ENCODE results near the gene TAL2. TPM values are rescaled to one million over a fixed set of nuclear protein-coding genes. Genes with fewer than 3 reads are reported as not detected.
A peak's percentile ranks its signal among the peaks of the same experiment; 100 is the strongest.

The TAL2 gene
- total and polyA plus RNA-seq, 10 of the 15 experiments (the other 5 are each of a cell fraction or from before 2014, with no cell fraction given) = 0.16 to 0.51 (median 0.34) TPM; not detected in 1

- no peak for TF ChIP-seq RFX5 (IDR thresholded peaks at IDR 0.05; ENCODE audit: low read depth, low read length)
- TF ChIP-seq CTCF (IDR thresholded peaks at IDR 0.05 in 2 of 3, conservative IDR thresholded peaks at IDR 0.05 in 1 of 3; ENCODE audit: control insufficient read depth in 2 of 3, extremely low read depth in 1 of 3, insufficient read depth in 1 of 3, low read depth in 3 of 3, low read length in 3 of 3) = peak; percentile 43 to 62 (median 54)
- TF ChIP-seq MYC (IDR thresholded peaks at IDR 0.05; ENCODE audit: insufficient read depth, insufficient read length, insufficient replicate concordance, low read length, severe bottlenecking) = no peak
- no peak for TF ChIP-seq RB1 (IDR thresholded peaks at IDR 0.05; ENCODE audit: borderline replicate concordance)
These were observed 24.4 kb upstream of the TAL2 start (continued) for GRCh38 chr9:105637787-105638395.

GRCh38 chr9:105639936-105640335, 22.3 kb upstream of the TAL2 start:
- ATAC-seq (peak; percentile 21; the same call in 2 of the 3 replicates), DNase-seq (ENCODE audit: low read depth, low spot score) (no peak), FAIRE-seq (no peak)
- H3K79me2 ChIP-seq (ENCODE audit: control insufficient read depth, insufficient read depth, low read length) = no peaks in the 10 kb centered on the region
- intact Hi-C loops (cut with micrococcal nuclease; ENCODE audit: unreplicated experiment) (no loop called here), in situ Hi-C loops (cut with MboI) (no loop called here)
- H3K36me3 ChIP-seq (ENCODE audit: control insufficient read depth in 2 of 2, insufficient read depth in 2 of 2, low read length in 1 of 2) = 0 out of 4 replicates have a peak, but pooled peaks cover 0 to 1% of the 10 kb centered on the region in 2 experiments
- no peak overlapping the region for H3K27ac ChIP-seq (ENCODE audit: control insufficient read depth, insufficient read depth)
- H4K20me1 ChIP-seq (ENCODE audit: control insufficient read depth, insufficient read depth) = no peaks in the 10 kb centered on the region
- no peak overlapping the region for H3K4me3 ChIP-seq
- ChIA-PET SMC1A (ENCODE audit: uncharacterized antibody, unreplicated experiment) (no interaction called here), POLR2A (no interaction called here), CTCF (interaction anchor here (1.2 kb wide), 1 partner anchor 78 kb away, joined by 3 read pairs; no protein-coding TSS in a partner anchor), RAD21 (ENCODE audit: unreplicated experiment) (interaction anchor here (1.0 kb wide), 1 partner anchor 79 kb away, joined by 3 read pairs; no protein-coding TSS in a partner anchor)
- H3K9me3 ChIP-seq (replicated peaks; ENCODE audit: control insufficient read depth, insufficient read depth, low read length) = no peaks in the 10 kb centered on the region; the same call in 2 of the 3 replicates
- no peak overlapping the region; the same call in 1 of the 2 replicates for H3K4me2 ChIP-seq (ENCODE audit: control insufficient read depth, insufficient read depth)
- TF ChIP-seq YY1 (IDR thresholded peaks at IDR 0.05; ENCODE audit: low read depth, low read length) (no peak), RELA (IDR thresholded peaks at IDR 0.05; ENCODE audit: borderline replicate concordance, partially characterized antibody) (no peak), NBN (IDR thresholded peaks at IDR 0.05) (no peak), ETV6 (conservative IDR thresholded peaks at IDR 0.05 in 1 of 2, IDR thresholded peaks at IDR 0.05 in 1 of 2; ENCODE audit: borderline replicate concordance in 1 of 2, low read depth in 1 of 2) (no peak), USF2 (IDR thresholded peaks at IDR 0.05; ENCODE audit: borderline replicate concordance, low read depth, low read length) (no peak), RELB (IDR thresholded peaks at IDR 0.05; ENCODE audit: low read depth) (no peak), TCF7 (IDR thresholded peaks at IDR 0.05; ENCODE audit: borderline replicate concordance) (no peak), SUZ12 (IDR thresholded peaks at IDR 0.05; ENCODE audit: unreplicated experiment) (no peak), SMARCA5 (IDR thresholded peaks at IDR 0.05) (no peak), POLR2A (IDR thresholded peaks at IDR 0.05; ENCODE audit: low read depth, low read length) (no peak)
- no TSS peak for BruUV-seq (replicated peaks)
- no peak overlapping the region for H3K9ac ChIP-seq (ENCODE audit: control insufficient read depth, insufficient read depth, low read length)
- no peak overlapping the region for H2AFZ ChIP-seq (ENCODE audit: control insufficient read depth, low read depth, low read length)
- peaks cover 4% of the 10 kb centered on the region; the same call in 1 of the 2 replicates for H3K4me1 ChIP-seq (ENCODE audit: control insufficient read depth, insufficient read depth, low read length)
- no peaks in the 10 kb centered on the region for H3K27me3 ChIP-seq (replicated peaks in 1 of 2; ENCODE audit: control insufficient read depth in 2 of 2, insufficient read depth in 2 of 2, low read length in 1 of 2)
